Measurements from ENCODE around the gene CROCC2. TPM values are rescaled to one million over a fixed set of nuclear protein-coding genes. Genes with fewer than 3 reads are reported as not detected.

Gene CROCC2
- polyA plus RNA-seq, 1 donor, result 0.10 TPM

DNA sequence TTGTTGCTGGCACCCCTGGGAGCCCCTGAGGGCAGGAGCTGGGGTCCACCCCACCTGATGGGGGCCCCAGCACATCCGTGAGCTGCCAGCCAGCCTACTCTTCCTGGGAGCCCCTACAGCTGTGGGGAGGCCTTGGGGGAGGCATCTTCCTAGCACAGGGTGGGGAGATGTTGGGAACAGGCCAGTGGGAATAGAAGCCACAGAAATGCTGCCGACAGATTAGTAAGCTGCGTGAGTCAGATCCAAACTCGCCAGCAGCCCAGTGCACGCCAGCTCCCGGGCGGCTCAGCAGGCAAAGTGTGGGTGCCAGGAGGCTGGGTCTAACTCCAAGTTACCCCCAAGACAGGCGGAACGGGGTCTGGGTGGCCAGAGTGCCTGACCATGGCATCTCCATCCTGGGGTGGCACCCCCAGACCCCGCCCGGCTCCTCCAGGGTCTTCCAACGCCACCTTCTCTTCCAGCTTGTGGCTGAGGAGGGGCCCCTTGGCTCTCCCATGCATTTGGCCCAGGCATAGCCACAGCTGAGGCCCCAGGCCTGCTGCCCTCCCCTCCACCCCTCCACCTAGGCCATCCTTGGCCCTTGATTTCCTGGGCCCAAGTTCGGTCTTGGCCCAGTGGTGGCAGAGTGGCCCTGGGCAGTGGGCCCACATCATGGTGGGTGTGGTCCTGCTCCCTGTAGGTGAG is 15.3 kb downstream of the CROCC2 start:
- DNase-seq, result no peak

DNA sequence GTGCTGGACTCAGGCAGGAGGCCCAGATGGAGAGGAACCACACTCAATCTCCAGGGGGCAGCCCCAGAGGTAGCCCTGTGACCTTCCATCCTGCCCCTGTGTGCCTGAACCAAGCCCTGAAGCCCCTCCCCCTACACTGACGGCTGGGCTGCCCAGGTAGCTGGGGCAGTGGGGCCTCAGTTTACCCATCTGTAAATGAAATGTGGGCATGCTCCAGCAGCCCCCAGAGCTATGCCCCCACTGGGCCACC is 15.8 kb downstream of the CROCC2 start:
- no peak for DNase-seq

DNA sequence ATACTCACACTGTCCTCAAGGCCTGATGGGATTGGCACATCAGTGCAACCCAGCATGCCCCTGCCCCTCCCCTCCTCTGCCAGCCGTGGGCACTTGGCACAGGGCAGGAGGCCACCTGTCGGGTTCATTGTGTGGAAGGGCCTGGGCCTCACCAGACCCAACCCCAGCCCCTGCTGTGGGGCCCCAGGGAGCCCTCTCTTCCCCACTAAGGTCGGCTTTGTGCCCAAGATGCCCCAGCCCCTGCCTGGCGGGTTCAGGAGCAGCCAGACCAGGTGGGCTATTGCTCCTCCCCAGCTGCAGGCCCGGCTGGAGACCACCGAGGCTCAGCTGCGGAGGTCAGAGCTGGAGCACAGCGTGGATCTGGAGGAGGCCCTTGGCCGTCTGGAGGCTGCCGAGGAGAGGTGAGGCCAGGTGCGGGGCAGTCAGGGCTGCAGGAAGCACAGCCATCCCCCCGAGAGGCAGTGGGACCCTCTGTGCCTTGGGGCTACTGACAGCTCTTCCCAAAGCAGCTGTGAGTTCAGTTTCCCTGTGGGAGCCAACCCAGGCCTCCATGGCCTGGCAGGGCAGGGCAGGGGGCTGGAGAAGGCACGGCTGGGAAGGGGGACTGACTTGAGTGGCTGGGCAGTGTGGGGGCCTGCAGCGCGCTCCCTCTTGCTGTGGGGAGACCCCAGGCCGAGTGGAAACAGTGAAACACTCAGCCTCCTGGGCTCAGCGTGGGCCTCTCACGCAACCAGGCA is 16.3 kb downstream of the CROCC2 start:
- DNase-seq, result no peak

DNA sequence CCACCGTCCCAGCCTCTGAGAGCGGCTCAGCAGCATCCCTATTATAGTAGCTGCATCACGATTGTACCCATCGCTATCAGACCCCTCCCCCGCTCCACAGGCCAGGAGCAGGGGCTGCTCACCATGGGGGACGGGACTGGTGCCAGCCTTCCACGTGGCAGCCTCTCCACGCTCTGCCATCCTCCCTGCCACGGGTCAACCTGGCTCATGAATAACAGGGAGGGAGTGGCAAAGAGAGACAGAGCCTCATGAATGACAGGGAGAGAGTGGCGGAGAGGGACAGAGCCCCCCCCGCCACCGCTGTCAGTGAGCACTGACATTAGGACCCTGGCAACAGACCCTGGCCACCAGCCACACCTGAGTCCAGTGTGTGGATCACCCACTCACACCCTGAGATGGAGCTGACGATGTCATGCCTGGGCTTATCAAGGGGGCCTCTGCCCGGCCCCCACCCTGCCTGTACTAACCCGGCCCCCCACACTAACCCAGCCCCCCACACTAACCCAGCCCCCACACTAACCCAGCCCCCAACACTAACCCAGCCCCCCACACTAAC is 16.9 kb downstream of the CROCC2 start:
- DNase-seq, result no peak

DNA sequence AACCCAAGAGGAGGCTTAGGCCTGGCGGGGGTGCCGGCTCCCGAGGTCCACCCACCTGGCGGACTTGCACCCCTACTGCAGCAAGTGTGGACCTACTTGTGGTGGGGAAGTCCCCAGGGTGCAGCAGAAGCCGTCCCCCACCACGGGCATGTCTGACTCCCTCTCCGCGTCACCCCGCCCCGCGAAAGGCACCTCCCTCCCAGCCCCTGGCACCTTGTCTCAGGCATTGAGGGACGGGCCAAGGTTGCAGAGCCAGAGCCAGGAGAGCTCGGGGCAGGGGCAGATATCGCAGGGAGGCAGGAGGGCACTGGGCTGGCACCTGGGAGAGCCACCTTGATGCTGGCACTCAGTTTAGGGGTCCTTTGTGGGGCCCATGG is 19.0 kb downstream of the CROCC2 start:
- no peak for DNase-seq

DNA sequence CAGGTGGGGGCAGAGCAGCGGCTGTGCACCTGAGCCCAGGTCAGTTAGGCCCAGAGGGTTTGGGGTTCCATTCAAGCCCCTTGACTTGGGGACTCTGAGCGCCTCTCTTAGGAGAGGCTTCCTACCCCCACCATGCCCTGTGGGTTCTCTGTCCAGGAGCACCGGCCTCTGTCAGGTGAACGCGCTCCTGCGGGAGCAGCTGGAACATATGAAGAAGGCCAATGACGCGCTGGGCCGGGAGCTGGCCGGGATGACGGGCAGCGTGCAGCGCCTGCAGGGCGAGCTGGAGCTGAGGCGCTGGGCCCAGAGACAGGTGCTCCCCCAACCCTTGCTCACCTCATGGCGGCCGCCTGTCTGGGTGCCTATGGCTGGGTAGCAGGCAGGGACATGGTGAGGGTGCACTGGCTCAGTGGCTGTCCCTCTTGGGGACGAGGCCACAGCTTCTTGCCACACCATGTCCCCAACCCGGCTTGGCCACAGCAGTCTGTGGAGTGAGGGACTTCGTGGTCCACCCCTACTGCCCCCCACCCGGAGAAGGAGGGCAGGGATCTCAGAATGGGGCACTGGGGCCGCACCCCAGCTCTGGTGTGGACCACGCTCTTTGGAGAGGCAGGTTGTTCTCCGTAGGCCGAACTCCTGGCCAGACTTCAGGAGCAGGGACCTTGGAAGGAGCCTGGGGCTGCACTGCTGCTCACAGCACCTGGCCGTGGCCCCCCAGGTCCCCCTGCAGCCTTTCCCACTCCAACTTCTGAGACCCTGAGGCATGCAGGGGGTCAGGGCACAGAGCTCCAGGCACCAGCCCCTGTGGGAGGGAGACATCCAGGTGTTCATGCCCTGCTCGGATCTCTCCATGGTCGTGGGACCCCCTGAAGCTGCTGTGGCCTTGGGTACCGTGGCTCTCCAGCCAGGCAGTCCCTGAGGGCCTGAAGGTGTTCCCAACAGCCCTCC is 19.7 kb downstream of the CROCC2 start:
- DNase-seq, result no peak

DNA sequence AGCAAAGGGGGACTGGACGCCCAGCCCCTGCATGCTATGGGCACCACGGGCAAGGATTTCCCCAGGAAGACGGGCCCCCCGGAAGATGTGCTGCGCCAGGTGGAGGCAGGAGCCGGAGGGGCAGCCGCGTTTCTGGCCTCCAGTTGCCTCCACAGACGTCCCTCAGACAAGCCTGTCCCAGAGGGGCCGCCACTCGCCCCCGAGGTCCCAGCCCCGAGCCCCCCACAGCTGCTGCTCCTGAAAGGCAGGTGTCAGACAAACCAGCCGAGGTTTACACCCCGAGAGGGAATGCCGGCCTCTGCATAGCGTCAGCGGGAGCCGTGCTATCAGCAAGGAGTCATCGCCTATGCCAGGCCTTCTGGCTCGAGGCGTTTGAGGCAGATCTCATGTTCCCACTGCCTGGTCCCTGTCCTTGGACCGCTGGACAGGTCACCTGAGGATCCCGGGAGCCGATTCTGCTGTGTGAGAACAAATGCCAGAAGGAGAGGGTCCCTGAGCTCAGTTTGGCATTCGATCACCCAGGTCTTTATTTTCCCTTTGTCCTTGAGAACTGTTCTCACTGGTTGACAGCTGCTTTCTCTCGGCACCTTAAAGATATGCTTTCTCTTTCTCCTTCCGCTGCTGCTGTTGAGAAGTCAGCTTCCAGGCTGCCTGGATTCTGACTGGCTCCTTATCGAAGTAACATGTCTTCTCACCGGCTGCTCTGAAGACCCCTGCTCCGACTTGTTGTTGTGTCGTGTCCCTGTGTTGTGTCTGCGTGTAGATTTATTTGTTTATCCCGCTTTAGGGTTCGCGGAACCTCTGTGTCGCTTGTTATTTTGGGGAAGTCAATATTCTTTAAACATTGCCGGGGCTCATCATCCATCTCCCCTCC is 20.6 kb downstream of the CROCC2 start:
- DNase-seq, result no peak

DNA sequence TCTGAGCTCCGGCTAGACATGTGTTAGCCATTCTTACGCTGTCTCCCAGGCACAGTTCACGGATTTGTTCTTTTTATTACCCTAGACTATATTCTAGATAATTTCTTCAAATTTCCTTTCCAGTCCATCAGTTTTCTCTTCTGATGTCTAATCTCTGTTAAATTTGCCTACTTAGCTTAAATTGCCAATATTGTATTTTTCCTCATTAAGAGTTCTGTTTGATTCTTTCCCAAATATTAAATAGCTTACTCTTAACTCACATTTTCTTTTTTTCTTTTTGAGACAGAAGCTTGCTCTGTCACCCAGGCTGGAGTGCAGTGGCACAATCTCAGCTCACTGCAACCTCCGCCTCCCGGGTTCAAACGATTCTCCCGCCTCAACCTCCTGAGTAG is 21.2 kb downstream of the CROCC2 start:
- no peak for DNase-seq

DNA sequence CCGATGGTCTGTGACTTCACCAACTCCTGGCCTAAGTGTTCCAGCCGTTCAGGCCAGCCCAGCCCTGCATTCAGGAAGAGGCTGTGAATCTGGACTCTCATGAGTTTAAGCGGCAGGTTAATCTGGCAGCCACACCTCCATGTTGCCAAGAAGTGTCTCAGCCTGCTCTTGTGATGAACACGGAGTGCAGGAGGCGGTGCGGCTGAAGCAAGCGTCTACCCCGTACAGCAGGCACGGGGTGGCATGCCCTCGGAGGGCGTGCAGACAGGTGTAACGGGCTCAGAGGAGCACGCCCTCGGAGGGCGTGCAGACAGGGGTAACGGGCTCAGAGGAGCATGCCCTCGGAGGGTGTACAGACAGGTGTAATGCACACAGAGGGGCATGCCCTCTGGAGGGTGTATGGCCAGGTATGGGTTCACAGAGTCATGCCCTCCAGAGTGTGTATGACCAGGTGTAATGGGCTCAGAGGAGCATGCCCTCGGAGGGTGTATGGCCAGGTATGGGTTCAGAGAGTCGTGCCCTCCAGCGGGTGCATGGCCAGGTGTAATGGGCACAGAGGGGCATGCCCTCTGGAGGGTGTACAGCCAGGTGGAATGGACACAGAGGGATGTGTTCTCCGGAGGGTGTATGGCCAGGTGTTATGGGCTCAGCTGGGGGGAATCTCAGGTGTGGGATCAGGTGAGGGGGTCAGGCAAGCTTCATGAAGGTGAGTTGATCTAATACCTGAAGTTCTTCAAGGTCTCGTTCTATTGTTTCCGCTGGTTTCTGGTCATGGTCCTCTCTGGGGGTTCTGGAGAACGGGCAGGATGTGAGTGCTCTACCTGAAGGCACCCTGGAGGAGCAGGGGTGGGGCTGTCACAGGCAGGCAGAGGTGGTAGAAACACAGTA is 22.6 kb downstream of the CROCC2 start:
- DNase-seq, result no peak

DNA sequence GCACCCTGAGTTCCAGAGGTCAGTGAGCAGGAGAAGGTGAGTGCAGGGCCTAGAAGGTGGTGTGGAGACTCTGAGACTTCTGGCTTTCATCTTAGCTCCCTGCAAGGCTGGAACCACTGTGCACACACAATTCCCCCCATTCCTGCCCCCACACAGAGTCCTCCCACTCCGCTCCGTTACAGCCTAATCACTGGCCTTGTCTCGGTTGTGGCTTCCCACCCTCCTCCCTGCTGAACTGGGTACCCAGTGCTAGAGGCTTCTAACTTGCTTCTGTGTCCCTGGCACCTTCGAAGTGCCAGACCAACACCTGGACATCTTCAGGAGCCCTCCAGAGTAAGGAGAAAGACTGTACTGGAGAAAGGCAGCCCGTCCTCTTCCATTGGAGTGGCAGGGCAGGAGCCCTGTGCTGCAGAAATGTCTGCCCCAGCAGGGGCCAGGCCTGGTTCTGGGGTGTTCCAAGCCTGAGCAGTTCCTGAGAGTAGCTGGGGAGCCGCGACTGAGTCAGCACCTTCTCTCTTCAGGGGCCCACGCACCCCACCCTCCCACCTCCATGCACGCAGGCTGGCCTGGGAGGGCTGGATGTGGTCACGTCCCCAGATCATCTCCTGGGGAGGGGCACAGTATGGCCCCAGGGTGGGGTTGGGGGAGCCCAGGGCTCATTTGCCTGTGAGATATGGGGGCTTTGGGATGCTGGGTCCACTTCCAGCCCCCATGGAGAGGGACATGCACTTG is 23.4 kb downstream of the CROCC2 start:
- no peak for DNase-seq

DNA sequence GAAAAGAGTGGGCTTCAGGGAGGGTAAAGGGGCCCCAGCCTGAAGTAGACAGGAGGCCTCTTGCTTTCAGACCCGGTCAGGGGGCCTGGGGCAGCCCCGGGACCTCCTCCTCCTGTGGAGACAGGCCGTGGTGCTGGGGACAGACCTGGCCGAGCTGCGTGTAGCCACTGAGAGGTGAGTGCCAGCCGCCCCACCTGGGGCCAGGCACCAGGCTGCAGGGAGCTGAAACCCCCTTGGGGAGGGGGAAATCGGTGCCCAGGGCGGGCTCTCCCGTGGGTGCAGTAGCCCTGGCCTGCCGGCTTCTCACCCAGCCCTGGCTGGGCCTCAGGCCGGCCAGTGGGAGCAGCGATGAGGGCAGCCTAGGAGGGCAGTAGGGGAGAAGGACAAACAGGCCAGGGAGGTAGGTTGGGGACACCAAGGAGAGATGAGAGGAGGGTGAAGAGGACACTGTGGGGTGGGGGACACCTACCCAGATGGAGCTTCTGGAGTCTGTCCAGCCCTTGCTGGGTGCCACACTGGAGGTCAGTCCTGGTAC is 24.0 kb downstream of the CROCC2 start:
- DNase-seq, result no peak

DNA sequence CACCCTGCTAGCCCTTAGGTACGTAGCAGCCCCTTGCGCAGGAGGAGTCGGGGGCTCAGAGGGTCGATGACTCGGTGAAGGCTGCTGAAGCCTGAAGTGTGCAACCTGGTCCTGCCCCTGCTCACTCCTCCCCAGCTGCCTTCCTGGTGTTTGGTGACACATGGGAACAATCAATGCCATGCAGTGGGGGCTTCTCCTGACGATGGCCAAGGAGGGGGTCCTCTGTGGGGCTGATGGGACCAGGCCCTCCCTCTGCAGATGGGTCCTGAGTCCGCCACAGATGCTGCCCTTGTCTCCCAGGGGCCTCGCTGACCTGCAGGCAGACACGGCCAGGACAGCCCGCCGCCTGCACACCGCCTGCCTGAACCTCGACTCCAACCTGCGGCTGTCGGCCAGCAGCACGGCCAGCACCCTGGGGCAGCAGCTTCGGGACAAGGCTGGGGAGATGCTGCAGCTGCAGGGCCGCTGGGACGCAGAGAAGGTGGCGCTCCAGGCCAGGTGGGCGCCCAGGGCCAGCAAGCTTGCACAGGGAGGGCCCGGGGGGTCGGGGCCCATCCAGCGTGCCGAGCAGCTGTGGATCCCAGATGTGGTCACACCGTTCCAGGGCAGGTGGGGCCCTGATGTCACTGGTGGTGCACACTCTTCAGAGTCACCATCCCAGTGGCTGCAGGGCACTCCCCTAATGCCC is 24.6 kb downstream of the CROCC2 start:
- DNase-seq, result no peak

DNA sequence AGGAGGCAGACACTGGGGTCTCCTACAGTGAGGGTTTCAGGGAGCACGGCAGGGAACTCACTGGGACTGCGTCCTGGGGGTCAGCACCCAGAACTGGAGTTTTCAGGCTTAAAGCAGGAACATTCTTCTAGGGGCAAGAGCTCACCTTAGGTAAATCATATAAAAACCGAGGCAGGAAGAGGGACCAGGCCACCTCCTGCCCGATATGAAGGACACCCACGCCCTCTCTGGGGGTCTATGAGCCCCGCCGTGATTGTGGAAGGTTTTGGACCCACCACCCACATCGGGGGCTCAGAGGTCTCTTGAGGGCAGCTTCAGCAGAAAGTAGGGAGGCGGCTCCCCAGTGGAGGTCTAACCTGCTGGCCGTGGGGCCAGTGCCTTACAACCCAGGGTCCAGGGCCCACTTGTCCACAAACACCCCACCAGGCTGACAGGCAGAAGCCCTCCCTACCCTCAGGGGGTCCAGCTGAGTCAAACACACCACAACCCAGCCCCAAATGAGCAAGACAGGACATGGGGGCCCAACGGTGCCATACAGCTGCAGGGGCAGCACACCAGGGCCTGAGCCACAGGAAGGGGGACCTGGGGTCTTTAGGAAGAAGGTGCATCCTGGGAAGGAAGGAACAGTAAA is 25.3 kb downstream of the CROCC2 start:
- no peak for DNase-seq

DNA sequence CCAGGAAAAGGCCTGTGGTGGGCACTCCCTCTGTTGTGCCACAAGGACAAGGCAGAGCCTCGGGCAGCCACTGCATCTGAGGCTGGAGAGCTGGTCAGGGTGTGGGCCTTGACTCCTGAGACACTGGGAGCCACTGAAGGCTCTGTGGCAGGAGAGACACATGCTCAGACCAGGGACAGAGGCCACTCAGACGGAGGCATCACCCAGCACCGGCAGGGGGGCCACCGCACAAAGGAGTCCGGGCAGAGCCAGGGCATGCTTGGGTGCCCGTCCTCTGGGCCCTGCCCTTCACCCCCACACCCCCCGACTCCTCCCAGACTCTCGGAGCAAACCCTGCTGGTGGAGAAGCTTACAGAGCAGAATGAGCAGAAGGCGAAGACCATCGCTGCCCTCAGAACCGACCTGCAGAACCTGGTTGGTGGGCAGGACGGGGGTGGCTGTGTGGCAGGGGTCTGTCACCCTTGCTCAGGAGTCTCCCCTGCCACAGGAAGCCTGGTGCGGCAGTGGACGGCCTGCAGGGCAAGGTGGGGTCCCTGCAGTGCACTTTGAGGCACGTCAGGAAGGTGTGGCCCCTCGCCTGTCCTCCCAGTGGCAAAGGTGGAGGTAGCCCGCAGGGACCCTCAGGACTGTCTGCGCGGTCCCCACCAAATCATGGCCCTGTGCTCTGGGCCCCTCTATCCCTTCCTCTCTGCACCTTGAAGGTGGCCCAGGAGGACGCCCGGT is 26.0 kb downstream of the CROCC2 start:
- DNase-seq, result no peak

DNA sequence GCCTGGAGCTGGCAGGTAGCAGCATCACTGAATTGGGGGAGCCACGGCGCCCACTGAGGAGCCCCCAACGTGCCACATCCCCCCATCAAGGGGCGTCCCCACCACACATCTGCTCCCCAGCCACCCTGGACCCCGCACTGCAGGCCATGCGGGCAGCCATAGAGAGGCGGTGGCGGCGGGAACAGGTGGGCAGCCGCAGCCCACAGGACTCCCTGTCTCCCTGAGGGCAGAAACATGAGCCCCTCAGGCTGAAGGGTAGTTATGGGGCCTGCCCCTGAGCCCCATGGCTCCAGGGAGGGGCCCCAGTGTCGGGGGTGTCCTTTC is 26.6 kb downstream of the CROCC2 start:
- no peak for DNase-seq

DNA sequence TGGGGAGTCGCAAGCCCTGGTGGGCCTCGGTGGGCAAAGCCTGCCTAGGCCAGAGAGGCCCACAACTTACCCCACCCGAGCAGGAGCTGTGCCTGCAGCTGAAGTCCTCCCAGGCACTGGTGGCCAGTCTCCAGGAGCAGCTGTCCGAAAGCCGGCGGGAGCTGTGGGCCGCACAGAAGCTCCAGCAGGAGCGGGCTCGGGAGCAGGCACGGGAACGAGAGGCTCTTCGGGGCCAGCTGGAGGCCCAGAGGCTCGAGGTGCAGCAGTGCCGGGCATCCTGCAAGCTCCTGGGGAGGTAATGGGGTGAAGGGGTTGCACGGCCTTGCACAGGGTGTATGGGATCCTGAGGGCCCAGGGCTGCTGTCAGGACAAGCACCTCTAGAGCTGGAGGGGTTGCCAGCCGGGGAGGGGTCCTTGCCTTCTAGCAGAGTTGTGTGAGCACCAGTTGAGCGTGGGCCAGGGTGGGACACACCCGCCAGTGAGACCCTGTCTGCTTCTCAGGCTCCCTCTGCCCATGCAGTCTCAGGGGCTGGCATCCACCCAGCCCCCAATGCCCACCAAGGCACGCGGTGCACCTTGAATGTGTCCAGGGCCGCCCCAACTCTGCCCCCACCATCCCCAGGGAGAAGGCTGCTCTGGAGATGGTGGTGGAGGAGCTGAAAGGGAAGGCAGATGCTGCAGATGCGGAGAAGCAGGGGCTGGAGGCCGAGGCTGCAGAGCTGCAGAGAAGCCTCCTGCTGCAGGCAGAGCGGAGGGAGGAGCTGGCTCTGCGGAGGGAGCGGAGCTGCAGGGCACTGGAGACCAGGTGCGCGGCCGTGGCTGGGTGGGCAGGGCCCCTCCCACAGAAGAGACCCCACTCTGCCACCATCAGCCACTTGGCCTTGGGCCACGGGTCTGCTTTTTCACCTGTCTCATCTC is 27.2 kb downstream of the CROCC2 start:
- no peak for DNase-seq

Measured in left kidney (tissue), 2 donors.